ENCODE results near the gene DPP7. TPM values are rescaled to one million over a fixed set of nuclear protein-coding genes. Genes with fewer than 3 reads are reported as not detected.

The DPP7 gene
- total and polyA plus RNA-seq, 9 of the 15 experiments (the other 6 are each of a cell fraction or from before 2014, with no cell fraction given): 0.99 to 365 (median 132) TPM

DNA sequence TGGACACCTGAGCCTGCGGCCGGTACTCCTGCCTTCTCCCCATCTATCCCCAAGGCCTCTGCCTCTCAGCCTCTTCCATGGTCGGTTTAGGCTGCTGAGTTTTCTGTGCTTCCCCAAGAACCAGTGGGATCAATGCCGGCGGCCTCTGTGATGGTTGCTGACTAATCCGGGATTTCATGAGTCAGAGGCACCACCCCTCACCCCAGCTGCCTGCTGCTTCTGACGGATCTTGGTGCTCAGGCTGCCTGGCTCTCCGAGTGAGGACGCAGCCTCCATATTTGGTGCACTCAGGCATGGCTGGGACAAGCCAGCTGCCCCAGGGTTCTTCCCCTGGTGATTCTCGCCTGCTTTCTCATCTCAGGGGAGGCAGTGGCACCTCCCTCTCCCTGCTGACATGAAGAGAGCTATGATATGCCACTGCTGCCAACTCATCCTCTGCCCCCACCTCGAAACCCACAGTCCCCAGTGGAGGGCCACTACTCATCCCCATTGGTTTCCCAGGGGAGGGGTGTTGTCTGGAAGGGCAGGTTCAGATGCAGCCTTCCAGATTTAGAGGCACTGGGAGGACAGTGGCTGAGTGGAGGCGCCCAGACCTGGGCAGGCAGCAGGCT lies 31.0 kb downstream of the DPP7 start (continued):
- TF ChIP-seq POLR2G (IDR thresholded peaks at IDR 0.05; ENCODE audit: low read depth, low read length) (peak; percentile 39; the same call in 1 of the 2 replicates), COPS2 (conservative IDR thresholded peaks at IDR 0.05) (no peak), DNMT1 (IDR thresholded peaks at IDR 0.05) (no peak), ZBTB17 (CRISPR knock-in tag; IDR thresholded peaks at IDR 0.05) (0 out of 2 replicates have a peak, but pooled peaks have one; percentile 15), JUNB (CRISPR knock-in tag; conservative IDR thresholded peaks at IDR 0.05) (0 out of 2 replicates have a peak, but pooled peaks have one; percentile 25), ARNT (IDR thresholded peaks at IDR 0.05) (no peak), CREB1 (IDR thresholded peaks at IDR 0.05) (no peak), CREB1 (CRISPR knock-in tag; IDR thresholded peaks at IDR 0.05) (no peak), HNRNPL (IDR thresholded peaks at IDR 0.05; ENCODE audit: low read depth, low read length) (no peak), ZNF354B (CRISPR knock-in tag; IDR thresholded peaks at IDR 0.05) (no peak), STAT5B (CRISPR knock-in tag; IDR thresholded peaks at IDR 0.05) (no peak), ZBED1 (IDR thresholded peaks at IDR 0.05) (no peak)
- TF ChIP-seq, protein P1, sequence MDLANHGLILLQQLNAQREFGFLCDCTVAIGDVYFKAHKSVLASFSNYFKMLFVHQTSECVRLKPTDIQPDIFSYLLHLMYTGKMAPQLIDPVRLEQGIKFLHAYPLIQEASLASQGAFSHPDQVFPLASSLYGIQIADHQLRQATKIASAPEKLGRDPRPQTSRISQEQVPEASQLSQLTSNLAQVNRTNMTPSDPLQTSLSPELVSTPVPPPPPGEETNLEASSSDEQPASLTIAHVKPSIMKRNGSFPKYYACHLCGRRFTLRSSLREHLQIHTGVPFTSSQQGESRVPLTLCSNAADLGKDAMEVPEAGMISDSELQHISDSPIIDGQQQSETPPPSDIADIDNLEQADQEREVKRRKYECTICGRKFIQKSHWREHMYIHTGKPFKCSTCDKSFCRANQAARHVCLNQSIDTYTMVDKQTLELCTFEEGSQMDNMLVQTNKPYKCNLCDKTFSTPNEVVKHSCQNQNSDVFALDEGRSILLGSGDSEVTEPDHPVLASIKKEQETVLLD (IDR thresholded peaks at IDR 0.05): 0 out of 2 replicates have a peak, but pooled peaks have one; percentile 34
- TF ChIP-seq, protein P2, sequence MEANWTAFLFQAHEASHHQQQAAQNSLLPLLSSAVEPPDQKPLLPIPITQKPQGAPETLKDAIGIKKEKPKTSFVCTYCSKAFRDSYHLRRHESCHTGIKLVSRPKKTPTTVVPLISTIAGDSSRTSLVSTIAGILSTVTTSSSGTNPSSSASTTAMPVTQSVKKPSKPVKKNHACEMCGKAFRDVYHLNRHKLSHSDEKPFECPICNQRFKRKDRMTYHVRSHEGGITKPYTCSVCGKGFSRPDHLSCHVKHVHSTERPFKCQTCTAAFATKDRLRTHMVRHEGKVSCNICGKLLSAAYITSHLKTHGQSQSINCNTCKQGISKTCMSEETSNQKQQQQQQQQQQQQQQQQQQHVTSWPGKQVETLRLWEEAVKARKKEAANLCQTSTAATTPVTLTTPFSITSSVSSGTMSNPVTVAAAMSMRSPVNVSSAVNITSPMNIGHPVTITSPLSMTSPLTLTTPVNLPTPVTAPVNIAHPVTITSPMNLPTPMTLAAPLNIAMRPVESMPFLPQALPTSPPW (CRISPR knock-in tag; IDR thresholded peaks at IDR 0.05): 0 out of 2 replicates have a peak, but pooled peaks have one; percentile 17
- TF ChIP-seq, protein P3, sequence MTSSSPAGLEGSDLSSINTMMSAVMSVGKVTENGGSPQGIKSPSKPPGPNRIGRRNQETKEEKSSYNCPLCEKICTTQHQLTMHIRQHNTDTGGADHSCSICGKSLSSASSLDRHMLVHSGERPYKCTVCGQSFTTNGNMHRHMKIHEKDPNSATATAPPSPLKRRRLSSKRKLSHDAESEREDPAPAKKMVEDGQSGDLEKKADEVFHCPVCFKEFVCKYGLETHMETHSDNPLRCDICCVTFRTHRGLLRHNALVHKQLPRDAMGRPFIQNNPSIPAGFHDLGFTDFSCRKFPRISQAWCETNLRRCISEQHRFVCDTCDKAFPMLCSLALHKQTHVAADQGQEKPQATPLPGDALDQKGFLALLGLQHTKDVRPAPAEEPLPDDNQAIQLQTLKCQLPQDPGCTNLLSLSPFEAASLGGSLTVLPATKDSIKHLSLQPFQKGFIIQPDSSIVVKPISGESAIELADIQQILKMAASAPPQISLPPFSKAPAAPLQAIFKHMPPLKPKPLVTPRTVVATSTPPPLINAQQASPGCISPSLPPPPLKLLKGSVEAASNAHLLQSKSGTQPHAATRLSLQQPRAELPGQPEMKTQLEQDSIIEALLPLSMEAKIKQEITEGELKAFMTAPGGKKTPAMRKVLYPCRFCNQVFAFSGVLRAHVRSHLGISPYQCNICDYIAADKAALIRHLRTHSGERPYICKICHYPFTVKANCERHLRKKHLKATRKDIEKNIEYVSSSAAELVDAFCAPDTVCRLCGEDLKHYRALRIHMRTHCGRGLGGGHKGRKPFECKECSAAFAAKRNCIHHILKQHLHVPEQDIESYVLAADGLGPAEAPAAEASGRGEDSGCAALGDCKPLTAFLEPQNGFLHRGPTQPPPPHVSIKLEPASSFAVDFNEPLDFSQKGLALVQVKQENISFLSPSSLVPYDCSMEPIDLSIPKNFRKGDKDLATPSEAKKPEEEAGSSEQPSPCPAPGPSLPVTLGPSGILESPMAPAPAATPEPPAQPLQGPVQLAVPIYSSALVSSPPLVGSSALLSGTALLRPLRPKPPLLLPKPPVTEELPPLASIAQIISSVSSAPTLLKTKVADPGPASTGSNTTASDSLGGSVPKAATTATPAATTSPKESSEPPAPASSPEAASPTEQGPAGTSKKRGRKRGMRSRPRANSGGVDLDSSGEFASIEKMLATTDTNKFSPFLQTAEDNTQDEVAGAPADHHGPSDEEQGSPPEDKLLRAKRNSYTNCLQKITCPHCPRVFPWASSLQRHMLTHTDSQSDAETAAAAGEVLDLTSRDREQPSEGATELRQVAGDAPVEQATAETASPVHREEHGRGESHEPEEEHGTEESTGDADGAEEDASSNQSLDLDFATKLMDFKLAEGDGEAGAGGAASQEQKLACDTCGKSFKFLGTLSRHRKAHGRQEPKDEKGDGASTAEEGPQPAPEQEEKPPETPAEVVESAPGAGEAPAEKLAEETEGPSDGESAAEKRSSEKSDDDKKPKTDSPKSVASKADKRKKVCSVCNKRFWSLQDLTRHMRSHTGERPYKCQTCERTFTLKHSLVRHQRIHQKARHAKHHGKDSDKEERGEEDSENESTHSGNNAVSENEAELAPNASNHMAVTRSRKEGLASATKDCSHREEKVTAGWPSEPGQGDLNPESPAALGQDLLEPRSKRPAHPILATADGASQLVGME (CRISPR knock-in tag; IDR thresholded peaks at IDR 0.05): no peak

All from K562 (cell line).